DMS53 (cell line): ENCODE data around the gene TUBA1B.
"Not testable (repeated sequence)": the region's sequence is repeated elsewhere in the genome, so short reads cannot be mapped to it uniquely, and the experiment has no call there.

Experiments
- DNase-seq: peaks from one replicate; lab custom pipeline; 2025; lab: John Stamatoyannopoulos, UW

TUBA1B gene

GRCh38 chr12:49131051-49131893, at the start of gene TUBA1B:
TUBA1B (minus strand) TSS chr12:49131395; CDS start chr12:49131300, 95 bp downstream.
- DNase-seq, result peak; percentile 96

- no peak for DNase-seq
Observed at GRCh38 chr12:49174218-49174617, 43.0 kb upstream of the TUBA1B start.

- no peak for DNase-seq
Observed at GRCh38 chr12:49170924-49171323, 39.7 kb upstream of the TUBA1B start.

- no peak for DNase-seq
Observed at GRCh38 chr12:49165114-49165513, 33.9 kb upstream of the TUBA1B start.

- not testable (repeated sequence) for DNase-seq
Observed at GRCh38 chr12:49161901-49162300, 30.7 kb upstream of the TUBA1B start.

GRCh38 chr12:49161092-49161795, 30.0 kb upstream of the TUBA1B start:
- no peak for DNase-seq

GRCh38 chr12:49160399-49160798, 29.2 kb upstream of the TUBA1B start:
- DNase-seq, result no peak

- DNase-seq, result no peak
Observed at GRCh38 chr12:49154221-49154620, 23.0 kb upstream of the TUBA1B start.

GRCh38 chr12:49147384-49147783, 16.2 kb upstream of the TUBA1B start:
- DNase-seq, result no peak

GRCh38 chr12:49146406-49146805, 15.2 kb upstream of the TUBA1B start:
- DNase-seq, result no peak

GRCh38 chr12:49144384-49144783, 13.2 kb upstream of the TUBA1B start:
- DNase-seq, result no peak

- DNase-seq, result no peak
Observed at GRCh38 chr12:49138999-49139398, 7.8 kb upstream of the TUBA1B start.

GRCh38 chr12:49138587-49138986, 7.4 kb upstream of the TUBA1B start:
- no peak for DNase-seq

GRCh38 chr12:49137476-49137875, 6.3 kb upstream of the TUBA1B start:
- no peak for DNase-seq

GRCh38 chr12:49136997-49137396, 5.8 kb upstream of the TUBA1B start:
- not testable (repeated sequence) for DNase-seq

- DNase-seq, result no peak
Observed at GRCh38 chr12:49133590-49133989, 2.4 kb upstream of the TUBA1B start.

GRCh38 chr12:49133014-49133413, 1.8 kb upstream of the TUBA1B start:
- DNase-seq, result no peak

- DNase-seq, result peak; percentile 57
Observed at GRCh38 chr12:49131894-49132461, 783 bp upstream of the TUBA1B start.

- DNase-seq, result peak; percentile 98
Observed at GRCh38 chr12:49130151-49131050, 794 bp downstream of the TUBA1B start.

GRCh38 chr12:49129332-49130150, 1.7 kb downstream of the TUBA1B start:
- DNase-seq, result no peak

GRCh38 chr12:49127971-49128370, 3.2 kb downstream of the TUBA1B start:
- DNase-seq, result not testable (repeated sequence)
